22Rv1 (cell line): ENCODE measurements around the gene RSPO1.
A peak's percentile ranks its signal among the peaks of the same experiment; 100 is the strongest.

ENCODE experiments used
- ZFX ChIP-seq: fragments of 450-650 bp; IDR thresholded peaks from 2 replicates; pipeline ENCODE4 v1.6.1; 2017; ENCODE audit warnings: antibody characterized with exemption, borderline replicate concordance
- TF ChIP-seq, protein P1 (sequence below): fragments of 450-650 bp; IDR thresholded peaks from 2 replicates; pipeline ENCODE4 v1.5.1; 2017; ENCODE audit warnings: mild to moderate bottlenecking

DNA sequence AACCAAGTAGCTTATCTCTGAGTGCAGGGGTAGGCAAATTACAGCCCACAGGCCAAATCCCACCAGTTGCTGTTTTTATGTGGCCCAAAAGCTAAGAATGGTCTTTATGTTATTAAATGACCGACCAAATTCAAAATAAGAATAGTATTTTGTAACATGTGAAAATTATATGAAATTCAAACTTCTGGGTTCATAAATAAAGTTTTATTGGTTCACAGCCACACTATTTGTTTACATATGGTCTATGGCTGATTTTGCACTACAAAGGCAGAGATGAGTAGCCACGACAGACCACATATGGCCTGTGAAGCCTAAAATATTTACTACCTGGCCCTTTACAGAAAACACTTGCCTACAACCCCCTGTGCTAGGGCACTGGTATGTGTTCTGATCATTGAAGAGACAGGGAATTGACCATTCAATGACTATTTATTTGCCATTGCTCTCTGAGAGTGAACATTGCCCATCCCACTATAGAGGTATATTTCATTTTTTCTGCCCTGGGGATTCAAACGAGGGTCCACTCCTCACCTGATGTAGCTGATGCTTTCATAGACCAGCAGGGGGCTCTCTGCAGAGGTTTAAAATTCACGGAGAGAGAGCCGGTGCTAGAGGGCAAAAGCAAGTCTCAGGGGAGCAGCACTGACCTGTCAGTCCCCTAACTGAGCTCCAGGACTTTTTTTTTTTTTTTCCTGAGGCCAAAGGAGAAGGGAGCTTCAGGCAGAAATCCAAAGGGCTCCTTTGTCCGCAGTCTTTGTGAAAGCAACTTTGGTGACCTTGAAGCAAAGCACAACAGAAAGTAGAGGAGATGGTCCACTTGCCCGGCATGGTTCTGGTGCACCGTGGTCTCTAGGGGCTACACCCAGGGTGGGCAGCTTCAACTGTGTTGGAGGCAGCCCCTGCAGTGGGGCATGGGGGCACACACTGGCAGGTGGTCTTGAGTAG lies 31.7 kb downstream of the RSPO1 start:
- TF ChIP-seq, protein P1, sequence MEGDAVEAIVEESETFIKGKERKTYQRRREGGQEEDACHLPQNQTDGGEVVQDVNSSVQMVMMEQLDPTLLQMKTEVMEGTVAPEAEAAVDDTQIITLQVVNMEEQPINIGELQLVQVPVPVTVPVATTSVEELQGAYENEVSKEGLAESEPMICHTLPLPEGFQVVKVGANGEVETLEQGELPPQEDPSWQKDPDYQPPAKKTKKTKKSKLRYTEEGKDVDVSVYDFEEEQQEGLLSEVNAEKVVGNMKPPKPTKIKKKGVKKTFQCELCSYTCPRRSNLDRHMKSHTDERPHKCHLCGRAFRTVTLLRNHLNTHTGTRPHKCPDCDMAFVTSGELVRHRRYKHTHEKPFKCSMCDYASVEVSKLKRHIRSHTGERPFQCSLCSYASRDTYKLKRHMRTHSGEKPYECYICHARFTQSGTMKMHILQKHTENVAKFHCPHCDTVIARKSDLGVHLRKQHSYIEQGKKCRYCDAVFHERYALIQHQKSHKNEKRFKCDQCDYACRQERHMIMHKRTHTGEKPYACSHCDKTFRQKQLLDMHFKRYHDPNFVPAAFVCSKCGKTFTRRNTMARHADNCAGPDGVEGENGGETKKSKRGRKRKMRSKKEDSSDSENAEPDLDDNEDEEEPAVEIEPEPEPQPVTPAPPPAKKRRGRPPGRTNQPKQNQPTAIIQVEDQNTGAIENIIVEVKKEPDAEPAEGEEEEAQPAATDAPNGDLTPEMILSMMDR: peak; percentile 89
- TF ChIP-seq ZFX: no peak
